ENCODE data around the gene EHBP1.

DNA sequence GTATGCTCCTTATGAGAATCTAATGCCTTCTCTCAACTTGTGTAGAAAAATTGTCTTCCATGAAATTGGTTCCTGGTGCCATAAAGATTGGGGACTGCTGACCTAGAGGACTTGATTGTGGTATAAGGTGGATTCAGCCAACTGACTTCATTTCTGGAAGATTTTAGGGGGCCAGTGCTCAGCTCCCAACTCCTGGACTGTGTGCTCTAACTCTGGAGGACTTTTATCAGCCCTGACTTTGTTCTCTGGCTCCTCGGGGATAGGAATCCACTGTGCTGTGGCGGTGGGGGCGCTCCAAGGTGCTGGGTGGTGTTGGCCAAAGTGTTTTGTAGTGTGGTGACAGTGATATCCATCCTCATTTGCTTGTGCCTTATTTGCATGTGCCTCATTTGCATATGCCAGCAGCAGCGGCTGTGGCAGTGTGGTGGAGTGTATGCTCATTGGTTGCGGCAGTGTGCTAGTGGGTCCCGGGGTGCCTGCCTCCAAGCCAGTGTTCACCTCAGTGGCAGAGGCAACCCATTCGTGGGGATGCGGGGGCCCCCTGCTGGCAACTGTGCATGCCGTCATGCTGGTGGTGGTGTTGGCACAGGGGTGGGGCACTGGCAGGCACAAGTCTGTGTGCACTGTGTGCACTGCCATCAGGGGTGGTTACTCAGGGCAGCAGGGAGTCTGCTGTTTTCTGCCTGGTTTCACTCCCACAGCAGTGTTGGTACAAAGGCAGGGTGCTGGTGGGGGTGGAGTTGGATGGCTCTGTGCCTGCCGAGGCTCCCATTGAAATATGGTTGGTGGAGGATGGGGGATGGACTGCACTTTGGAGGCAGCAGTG, 19.6 kb downstream of the EHBP1 start:
- TF ChIP-seq POLR2A (IDR thresholded peaks at IDR 0.05), result no peak
- TF ChIP-seq, protein P1, sequence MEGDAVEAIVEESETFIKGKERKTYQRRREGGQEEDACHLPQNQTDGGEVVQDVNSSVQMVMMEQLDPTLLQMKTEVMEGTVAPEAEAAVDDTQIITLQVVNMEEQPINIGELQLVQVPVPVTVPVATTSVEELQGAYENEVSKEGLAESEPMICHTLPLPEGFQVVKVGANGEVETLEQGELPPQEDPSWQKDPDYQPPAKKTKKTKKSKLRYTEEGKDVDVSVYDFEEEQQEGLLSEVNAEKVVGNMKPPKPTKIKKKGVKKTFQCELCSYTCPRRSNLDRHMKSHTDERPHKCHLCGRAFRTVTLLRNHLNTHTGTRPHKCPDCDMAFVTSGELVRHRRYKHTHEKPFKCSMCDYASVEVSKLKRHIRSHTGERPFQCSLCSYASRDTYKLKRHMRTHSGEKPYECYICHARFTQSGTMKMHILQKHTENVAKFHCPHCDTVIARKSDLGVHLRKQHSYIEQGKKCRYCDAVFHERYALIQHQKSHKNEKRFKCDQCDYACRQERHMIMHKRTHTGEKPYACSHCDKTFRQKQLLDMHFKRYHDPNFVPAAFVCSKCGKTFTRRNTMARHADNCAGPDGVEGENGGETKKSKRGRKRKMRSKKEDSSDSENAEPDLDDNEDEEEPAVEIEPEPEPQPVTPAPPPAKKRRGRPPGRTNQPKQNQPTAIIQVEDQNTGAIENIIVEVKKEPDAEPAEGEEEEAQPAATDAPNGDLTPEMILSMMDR (IDR thresholded peaks at IDR 0.05 in 4 of 5, conservative IDR thresholded peaks at IDR 0.05 in 1 of 5), result no peak

All from gastrocnemius medialis (tissue), 4 donors.